HEK293 (cell line): Measurements from ENCODE around the gene GDPD5.
A peak's percentile ranks its signal among the peaks of the same experiment; 100 is the strongest.

Experiments used
- CTCF ChIA-PET: fragments of 350-600 bp; formaldehyde crosslinking; extraction: SDS; loops from one replicate; lab custom pipeline; 2021; ENCODE audit warnings: antibody characterized with exemption; lab: Yijun Ruan, JAX
- POLR2A ChIA-PET: fragments of 300-600 bp; formaldehyde crosslinking; extraction: SDS; loops from one replicate; lab custom pipeline; 2020; ENCODE audit warnings: antibody characterized with exemption, inconsistent platforms; lab: Yijun Ruan, JAX
- H3K27ac ChIP-seq: fragments of 200-500 bp; sonication (Bioruptor generic); 2 replicates; pipeline ENCODE4 v1.5.1; 2014; ENCODE audit warnings: low read depth, low read length, control low read depth, inconsistent platforms; ENCODE audit errors: extremely low read depth
- H3K36me3 ChIP-seq, 2 experiments: fragments of 200-500 bp in 1 of 2; sonication (Bioruptor generic) in 1 of 2; 1 replicate in 1 of 2; 2 replicates in 1 of 2; pipeline ENCODE4 v1.5.1; 2014 to 2017; ENCODE audit warnings: inconsistent platforms in 2 of 2, low read length in 2 of 2; ENCODE audit not compliant: control insufficient read depth in 2 of 2, insufficient read depth in 1 of 2
- H3K4me1 ChIP-seq: fragments of 200-500 bp; sonication (Bioruptor generic); 2 replicates; pipeline ENCODE4 v1.5.1; 2014; ENCODE audit warnings: mild to moderate bottlenecking, low read length, inconsistent platforms; ENCODE audit not compliant: control insufficient read depth, insufficient read depth
- H3K4me3 ChIP-seq: 2 replicates; pipeline ENCODE4 v1.5.1; 2011; ENCODE audit warnings: low read depth, mild to moderate bottlenecking, control low read depth, low read length, moderate library complexity
- H3K9me3 ChIP-seq: fragments of 200-500 bp; sonication (Bioruptor generic); 2 replicates; pipeline ENCODE4 v1.5.1; 2014; ENCODE audit warnings: low read depth, low read length, inconsistent platforms; ENCODE audit not compliant: control insufficient read depth, insufficient read depth
- CTCF ChIP-seq: fragments of 450-650 bp; formaldehyde crosslinking; IDR thresholded peaks from 2 replicates; pipeline ENCODE4 v1.5.1; 2016; ENCODE audit warnings: missing biosample characterization, missing genetic modification characterization
- GLIS1 ChIP-seq: fragments of 450-650 bp; formaldehyde crosslinking; IDR thresholded peaks from 2 replicates; pipeline ENCODE4 v1.5.1; 2016; ENCODE audit warnings: missing biosample characterization, missing genetic modification characterization
- KLF1 ChIP-seq: fragments of 450-650 bp; formaldehyde crosslinking; IDR thresholded peaks from 2 replicates; pipeline ENCODE4 v1.5.1; 2016; ENCODE audit warnings: missing biosample characterization, missing genetic modification characterization
- KLF9 ChIP-seq: fragments of 450-650 bp; formaldehyde crosslinking; IDR thresholded peaks from 2 replicates; pipeline ENCODE4 v1.5.1; 2016; ENCODE audit warnings: missing biosample characterization, missing genetic modification characterization, low read depth
- SP2 ChIP-seq: fragments of 450-650 bp; formaldehyde crosslinking; IDR thresholded peaks from 2 replicates; pipeline ENCODE4 v1.5.1; 2016; ENCODE audit warnings: missing biosample characterization, missing genetic modification characterization
- ZBTB44 ChIP-seq: fragments of 450-650 bp; IDR thresholded peaks from 2 replicates; pipeline ENCODE4 v1.5.1; 2018; ENCODE audit warnings: missing biosample characterization, mild to moderate bottlenecking, missing genetic modification characterization
- ZBTB49 ChIP-seq: fragments of 450-650 bp; formaldehyde crosslinking; IDR thresholded peaks from 2 replicates; pipeline ENCODE4 v1.5.1; 2016; ENCODE audit warnings: missing biosample characterization, missing genetic modification characterization, low read depth
- ZNF169 ChIP-seq: fragments of 450-650 bp; formaldehyde crosslinking; IDR thresholded peaks from 2 replicates; pipeline ENCODE4 v1.5.1; 2016; ENCODE audit warnings: missing biosample characterization, missing genetic modification characterization
- ZNF274 ChIP-seq, 2 experiments: fragments of 200-500 bp in 1 of 2; fragments of 450-650 bp in 1 of 2; sonication (Bioruptor generic) in 1 of 2; formaldehyde crosslinking in 1 of 2; IDR thresholded peaks; 2 replicates each; pipeline versions ENCODE4 v1.5.1 to v1.6.1; 2014 to 2016; ENCODE audit warnings: borderline replicate concordance in 1 of 2, inconsistent platforms in 1 of 2, low read length in 1 of 2, missing biosample characterization in 1 of 2, missing genetic modification characterization in 1 of 2
- ZNF362 ChIP-seq: fragments of 450-650 bp; formaldehyde crosslinking; IDR thresholded peaks from 2 replicates; pipeline ENCODE4 v1.5.1; 2016; ENCODE audit warnings: missing biosample characterization, missing genetic modification characterization
- ZNF558 ChIP-seq: fragments of 450-650 bp; formaldehyde crosslinking; IDR thresholded peaks from 2 replicates; pipeline ENCODE4 v1.5.1; 2016; ENCODE audit warnings: missing biosample characterization, missing genetic modification characterization
- ZNF585B ChIP-seq: fragments of 450-650 bp; formaldehyde crosslinking; IDR thresholded peaks from 2 replicates; pipeline ENCODE4 v1.5.1; 2016; ENCODE audit warnings: missing biosample characterization, missing genetic modification characterization
- ZNF600 ChIP-seq: fragments of 450-650 bp; formaldehyde crosslinking; IDR thresholded peaks from 2 replicates; pipeline ENCODE4 v1.5.1; 2016; ENCODE audit warnings: missing biosample characterization, missing genetic modification characterization
- ZNF629 ChIP-seq: fragments of 450-650 bp; formaldehyde crosslinking; IDR thresholded peaks from 2 replicates; pipeline ENCODE4 v1.5.1; 2017; ENCODE audit warnings: missing biosample characterization, missing genetic modification characterization
- ZNF654 ChIP-seq: fragments of 450-650 bp; formaldehyde crosslinking; IDR thresholded peaks from 2 replicates; pipeline ENCODE4 v1.5.1; 2016; ENCODE audit warnings: low read depth, missing biosample characterization, missing genetic modification characterization
- ZNF660 ChIP-seq: fragments of 450-650 bp; IDR thresholded peaks from 2 replicates; pipeline ENCODE4 v1.5.1; 2018; ENCODE audit warnings: missing biosample characterization, mild to moderate bottlenecking, missing genetic modification characterization

The GDPD5 gene

GRCh38 chr11:75532200-75533048 is 6.7 kb upstream of the GDPD5 start (continued):
- TF ChIP-seq ZBTB49 (tag by site-specific recombination) (no peak), KLF1 (tag by site-specific recombination) (peak; percentile 65), ZBTB44 (tag by site-specific recombination) (0 out of 2 replicates have a peak, but pooled peaks have one; percentile 7), GLIS1 (tag by site-specific recombination) (no peak), ZNF660 (tag by site-specific recombination) (0 out of 2 replicates have a peak, but pooled peaks have one; percentile 33), ZNF600 (tag by site-specific recombination) (0 out of 2 replicates have a peak, but pooled peaks have one; percentile 18), ZNF558 (tag by site-specific recombination) (no peak), KLF9 (peak; percentile 54; the same call in 1 of the 2 replicates), CTCF (tag by site-specific recombination) (peak; percentile 60; the same call in 1 of the 2 replicates), ZNF585B (tag by site-specific recombination) (no peak), ZNF274 (IDR thresholded peaks at IDR 0.05; ENCODE audit: low read length) (no peak), ZNF274 (tag by site-specific recombination; IDR thresholded peaks at IDR 0.05; ENCODE audit: borderline replicate concordance) (no peak), ZNF169 (no peak), ZNF362 (tag by site-specific recombination) (no peak), ZNF629 (tag by site-specific recombination) (no peak), ZNF654 (tag by site-specific recombination) (peak; percentile 82)
- TF ChIP-seq, all 188 proteins: peak for 8

GRCh38 chr11:75531325-75531724 is 5.6 kb upstream of the GDPD5 start:
- Histone ChIP-seq H3K36me3 (no peaks in the 10 kb centered on the region), H3K4me1 (no peaks in the 10 kb centered on the region), H3K4me3 (no peak overlapping the region), H3K27ac (no peak overlapping the region), H3K9me3 (no peaks in the 10 kb centered on the region)
- CTCF ChIA-PET = interaction anchor here (0.7 to 10.3 kb wide), 18 partner anchors 9 to 252 kb away, joined by 3 to 264 read pairs (median 8); no protein-coding TSS in a partner anchor
- POLR2A ChIA-PET = interaction anchor here (0.6 to 1.3 kb wide), 3 partner anchors 23 to 132 kb away, joined by 3 to 6 read pairs (median 3); partner anchors contain the start of gene RPS3
- peak; percentile 9; the same call in 1 of the 2 replicates for TF ChIP-seq SP2 (tag by site-specific recombination)
- TF ChIP-seq ZBTB44 (tag by site-specific recombination) = no peak
